ENCODE data around the gene SLC34A2. TPM values are rescaled to one million over a fixed set of nuclear protein-coding genes. Genes with fewer than 3 reads are reported as not detected.
"Not testable (repeated sequence)": the region's sequence is repeated elsewhere in the genome, so short reads cannot be mapped to it uniquely, and the experiment has no call there.

Gene SLC34A2
- total RNA-seq, 1 experiment from 2014 or later = 1.7 TPM

GRCh38 chr4:25608644-25609043 lies 47.0 kb upstream of the SLC34A2 start:
- no peak for ATAC-seq
- no peaks in the 10 kb centered on the region for H3K4me1 Mint-ChIP-seq
- no peak overlapping the region for H3K4me3 Mint-ChIP-seq
- H3K9me3 Mint-ChIP-seq = peaks cover 4% of the 10 kb centered on the region; the same call in 1 of the 2 replicates
- H3K27me3 Mint-ChIP-seq (ENCODE audit: low read depth) = peaks cover 2% of the 10 kb centered on the region; the same call in 1 of the 2 replicates
- no peak for TF ChIP-seq FOXK1 (CRISPR knock-in tag; IDR thresholded peaks at IDR 0.05)
- TF ChIP-seq NFE2L1 (CRISPR knock-in tag; IDR thresholded peaks at IDR 0.05) = no peak
- no peaks in the 10 kb centered on the region for H3K36me3 Mint-ChIP-seq
- POLR2A ChIA-PET = no interaction called here
- DNase-seq (ENCODE audit: low spot score) = no peak
- CTCF ChIA-PET = no interaction called here
- H3K27ac Mint-ChIP-seq = no peak overlapping the region

GRCh38 chr4:25609976-25610375 lies 45.7 kb upstream of the SLC34A2 start:
- DNase-seq (ENCODE audit: low spot score) (no peak), ATAC-seq (no peak)
- Mint-ChIP-seq H3K4me3 (no peak overlapping the region), H3K9me3 (peaks cover 6% of the 10 kb centered on the region; the same call in 1 of the 2 replicates), H3K4me1 (no peaks in the 10 kb centered on the region), H3K27ac (no peak overlapping the region), H3K27me3 (ENCODE audit: low read depth) (peaks cover 1% of the 10 kb centered on the region; the same call in 1 of the 2 replicates), H3K36me3 (no peaks in the 10 kb centered on the region)
- POLR2A ChIA-PET = no interaction called here
- TF ChIP-seq GRHL2 (CRISPR knock-in tag; IDR thresholded peaks at IDR 0.05; ENCODE audit: insufficient replicate concordance, severe bottlenecking) = no peak
- no peak for TF ChIP-seq ATF3 (CRISPR knock-in tag; conservative IDR thresholded peaks at IDR 0.05)
- TF ChIP-seq ZNF219 (CRISPR knock-in tag; IDR thresholded peaks at IDR 0.05; ENCODE audit: borderline replicate concordance) = no peak
- no peak for TF ChIP-seq USF2 (CRISPR knock-in tag; IDR thresholded peaks at IDR 0.05)
- TF ChIP-seq ATF2 (CRISPR knock-in tag; IDR thresholded peaks at IDR 0.05; ENCODE audit: borderline replicate concordance, low read depth) = no peak
- no peak for TF ChIP-seq MYBL2 (CRISPR knock-in tag; IDR thresholded peaks at IDR 0.05)
- no peak for TF ChIP-seq KAT7 (CRISPR knock-in tag; IDR thresholded peaks at IDR 0.05; ENCODE audit: borderline replicate concordance)
- no peak for TF ChIP-seq STAT6 (CRISPR knock-in tag; conservative IDR thresholded peaks at IDR 0.05; ENCODE audit: low read depth)
- TF ChIP-seq NR1H2 (CRISPR knock-in tag; IDR thresholded peaks at IDR 0.05) = no peak
- no peak for TF ChIP-seq USF1 (CRISPR knock-in tag; IDR thresholded peaks at IDR 0.05)
- no peak for TF ChIP-seq PREB (CRISPR knock-in tag; IDR thresholded peaks at IDR 0.05; ENCODE audit: borderline replicate concordance)
- TF ChIP-seq TEAD4 (CRISPR knock-in tag; IDR thresholded peaks at IDR 0.05) = no peak
- CTCF ChIA-PET = no interaction called here

GRCh38 chr4:25613613-25614012 lies 42.0 kb upstream of the SLC34A2 start:
- ATAC-seq; H3K27me3 Mint-ChIP-seq (ENCODE audit: low read depth); H3K4me3 Mint-ChIP-seq; H3K9me3 Mint-ChIP-seq; H3K4me1 Mint-ChIP-seq; H3K36me3 Mint-ChIP-seq; H3K27ac Mint-ChIP-seq; POLR2A ChIA-PET; DNase-seq (ENCODE audit: low spot score): not testable (repeated sequence)
- CTCF ChIA-PET = interaction anchor here (0.6 to 3.0 kb wide), 4 partner anchors 9 to 173 kb away, joined by 3 to 11 read pairs (median 4); no protein-coding TSS in a partner anchor

Data from WTC11 (cell line).